HepG2 (cell line): ENCODE results near the gene RPS27A. TPM values are rescaled to one million over a fixed set of nuclear protein-coding genes. Genes with fewer than 3 reads are reported as not detected.

Experiments
- CAMTA2 ChIP-seq: sonication (generic); formaldehyde crosslinking; IDR thresholded peaks from 2 replicates; pipeline ENCODE4 v1.4.0; 2020; ENCODE audit warnings: mild to moderate bottlenecking, missing genetic modification reagents, borderline replicate concordance
- GTF3A ChIP-seq: sonication (generic); formaldehyde crosslinking; conservative IDR thresholded peaks from 2 replicates; pipeline ENCODE4 v1.4.0; 2020; ENCODE audit warnings: mild to moderate bottlenecking, missing genetic modification reagents
- HES4 ChIP-seq: sonication (generic); formaldehyde crosslinking; IDR thresholded peaks from 2 replicates; pipeline ENCODE4 v1.9.0; 2021; ENCODE audit warnings: mild to moderate bottlenecking, missing genetic modification reagents, borderline replicate concordance
- HMG20B ChIP-seq: conservative IDR thresholded peaks from 2 replicates; pipeline ENCODE4 v1.6.1; 2016; ENCODE audit warnings: missing genetic modification reagents, missing compliant biosample characterization
- ISL2 ChIP-seq: sonication (generic); formaldehyde crosslinking; IDR thresholded peaks from 2 replicates; pipeline ENCODE4 v1.5.0; 2020; ENCODE audit warnings: missing genetic modification reagents
- JARID2 ChIP-seq: sonication (generic); formaldehyde crosslinking; IDR thresholded peaks from 2 replicates; pipeline ENCODE4 v1.8.1; 2023; ENCODE audit warnings: missing genetic modification reagents, inconsistent platforms; ENCODE audit not compliant: insufficient replicate concordance
- KLF6 ChIP-seq: IDR thresholded peaks from 2 replicates; pipeline ENCODE4 v1.8.0; 2016; ENCODE audit warnings: missing biosample characterization, missing genetic modification reagents
- MIXL1 ChIP-seq: IDR thresholded peaks from 2 replicates; pipeline ENCODE4 v1.6.1; 2016
- NFIB ChIP-seq: sonication (generic); formaldehyde crosslinking; IDR thresholded peaks from 2 replicates; pipeline ENCODE4 v1.9.0; 2021; ENCODE audit warnings: missing genetic modification reagents, mild to moderate bottlenecking, borderline replicate concordance
- PCBP1 ChIP-seq: fragments of 200-400 bp; formaldehyde crosslinking; IDR thresholded peaks from 2 replicates; pipeline ENCODE4 v1.6.1; 2017; ENCODE audit warnings: mild to moderate bottlenecking, low read depth, low read length, borderline replicate concordance
- REXO4 ChIP-seq: sonication (generic); formaldehyde crosslinking; IDR thresholded peaks from 2 replicates; pipeline ENCODE4 v1.8.0; 2022; ENCODE audit warnings: missing genetic modification reagents, mild to moderate bottlenecking, borderline replicate concordance
- ZFP82 ChIP-seq: sonication (generic); formaldehyde crosslinking; IDR thresholded peaks from 2 replicates; pipeline ENCODE4 v1.5.1; 2020; ENCODE audit warnings: mild to moderate bottlenecking, missing genetic modification reagents, borderline replicate concordance
- ZNF318 ChIP-seq: sonication (generic); formaldehyde crosslinking; IDR thresholded peaks from 2 replicates; pipeline ENCODE4 v1.4.0; 2020; ENCODE audit warnings: mild to moderate bottlenecking, missing genetic modification reagents
- ZNF543 ChIP-seq: sonication (generic); formaldehyde crosslinking; IDR thresholded peaks from 2 replicates; pipeline ENCODE4 v1.4.0; 2020; ENCODE audit warnings: mild to moderate bottlenecking, missing genetic modification reagents
- polyA plus RNA-seq, 8 experiments: library from polyadenylated mRNA; depleted of rRNA in 3 of 8; stranded (reverse) in 7 of 8; unstranded in 1 of 8; fragments of >200 nt; fragmentation: Illumina TruSeq in 4 of 8; extraction: Trizol in 4 of 8; gene quantifications; 2 replicates each; pipeline versions ENCODE4 v1.2.1 to v1.2.3, GENCODE V29; 2011 to 2016; ENCODE audit warnings: low read depth in 4 of 8, missing spikeins in 1 of 8, mixed read lengths in 1 of 8; ENCODE audit not compliant: insufficient read depth in 1 of 8
- total RNA-seq, 5 experiments: library from RNA; depleted of rRNA; stranded (reverse); fragments of >200 nt; fragmentation: Illumina TruSeq; extraction: Trizol; gene quantifications; 2 replicates each; pipeline ENCODE4 v1.2.3, GENCODE V29; 2016; ENCODE audit warnings: low read depth in 1 of 5
- TF ChIP-seq, protein P1 (sequence below): sonication (generic); formaldehyde crosslinking; IDR thresholded peaks from 2 replicates; pipeline ENCODE4 v1.8.1; 2023; ENCODE audit warnings: missing genetic modification reagents, mild to moderate bottlenecking, borderline replicate concordance
- TF ChIP-seq, protein P2 (sequence below): sonication (generic); formaldehyde crosslinking; IDR thresholded peaks from 2 replicates; pipeline ENCODE4 v1.8.1; 2023; ENCODE audit warnings: mild to moderate bottlenecking, missing genetic modification reagents
- TF ChIP-seq, protein P3 (sequence below): IDR thresholded peaks from 2 replicates; pipeline ENCODE4 v1.6.1; 2012; ENCODE audit warnings: inconsistent platforms
- TF ChIP-seq, protein P4 (sequence below): IDR thresholded peaks from 2 replicates; pipeline ENCODE4 v1.6.1; 2016; ENCODE audit warnings: missing genetic modification reagents, missing compliant biosample characterization
- TF ChIP-seq, protein P5 (sequence below): IDR thresholded peaks from 2 replicates; pipeline ENCODE4 v1.6.1; 2016

The RPS27A gene
- total and polyA plus RNA-seq, 2 of the 13 experiments (the other 11 are each of a cell fraction or from before 2014, with no cell fraction given), result 2,779 to 3,269 TPM

- TF ChIP-seq ZNF318 (CRISPR knock-in tag) (peak; percentile 90), ZNF543 (CRISPR knock-in tag) (peak; percentile 94), PCBP1 (peak; percentile 85; the same call in 1 of the 2 replicates), GTF3A (CRISPR knock-in tag) (no peak; the same call in 1 of the 2 replicates), REXO4 (no peak), NFIB (CRISPR knock-in tag) (no peak), CAMTA2 (CRISPR knock-in tag) (peak; percentile 84; the same call in 1 of the 2 replicates), HES4 (CRISPR knock-in tag) (peak; percentile 77), MIXL1 (CRISPR knock-in tag) (peak; percentile 68), HMG20B (CRISPR knock-in tag) (peak; percentile 80), ZFP82 (CRISPR knock-in tag) (peak; percentile 23; the same call in 1 of the 2 replicates), KLF6 (CRISPR knock-in tag) (peak; percentile 90; the same call in 1 of the 2 replicates), JARID2 (CRISPR knock-in tag) (peak; percentile 93), ISL2 (CRISPR knock-in tag) (peak; percentile 96)
- TF ChIP-seq, protein P1, sequence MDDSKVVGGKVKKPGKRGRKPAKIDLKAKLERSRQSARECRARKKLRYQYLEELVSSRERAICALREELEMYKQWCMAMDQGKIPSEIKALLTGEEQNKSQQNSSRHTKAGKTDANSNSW (CRISPR knock-in tag), result 0 out of 2 replicates have a peak, but pooled peaks have one; percentile 66
- TF ChIP-seq, protein P2, sequence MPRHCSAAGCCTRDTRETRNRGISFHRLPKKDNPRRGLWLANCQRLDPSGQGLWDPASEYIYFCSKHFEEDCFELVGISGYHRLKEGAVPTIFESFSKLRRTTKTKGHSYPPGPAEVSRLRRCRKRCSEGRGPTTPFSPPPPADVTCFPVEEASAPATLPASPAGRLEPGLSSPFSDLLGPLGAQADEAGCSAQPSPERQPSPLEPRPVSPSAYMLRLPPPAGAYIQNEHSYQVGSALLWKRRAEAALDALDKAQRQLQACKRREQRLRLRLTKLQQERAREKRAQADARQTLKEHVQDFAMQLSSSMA (CRISPR knock-in tag), result peak; percentile 98
- TF ChIP-seq, protein P3, sequence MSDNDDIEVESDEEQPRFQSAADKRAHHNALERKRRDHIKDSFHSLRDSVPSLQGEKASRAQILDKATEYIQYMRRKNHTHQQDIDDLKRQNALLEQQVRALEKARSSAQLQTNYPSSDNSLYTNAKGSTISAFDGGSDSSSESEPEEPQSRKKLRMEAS, result peak; percentile 96
- TF ChIP-seq, protein P4, sequence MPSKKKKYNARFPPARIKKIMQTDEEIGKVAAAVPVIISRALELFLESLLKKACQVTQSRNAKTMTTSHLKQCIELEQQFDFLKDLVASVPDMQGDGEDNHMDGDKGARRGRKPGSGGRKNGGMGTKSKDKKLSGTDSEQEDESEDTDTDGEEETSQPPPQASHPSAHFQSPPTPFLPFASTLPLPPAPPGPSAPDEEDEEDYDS (CRISPR knock-in tag), result peak; percentile 82
- TF ChIP-seq, protein P5, sequence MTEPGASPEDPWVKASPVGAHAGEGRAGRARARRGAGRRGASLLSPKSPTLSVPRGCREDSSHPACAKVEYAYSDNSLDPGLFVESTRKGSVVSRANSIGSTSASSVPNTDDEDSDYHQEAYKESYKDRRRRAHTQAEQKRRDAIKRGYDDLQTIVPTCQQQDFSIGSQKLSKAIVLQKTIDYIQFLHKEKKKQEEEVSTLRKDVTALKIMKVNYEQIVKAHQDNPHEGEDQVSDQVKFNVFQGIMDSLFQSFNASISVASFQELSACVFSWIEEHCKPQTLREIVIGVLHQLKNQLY, result peak; percentile 90
These were observed 36.6 kb downstream of the RPS27A start, which contains the start of gene MTIF2 (continued) for GRCh38 chr2:55268907-55269644.
